Endodermal cell (in vitro differentiated cells): ENCODE results near the gene COL5A1. TPM values are rescaled to one million over a fixed set of nuclear protein-coding genes. Genes with fewer than 3 reads are reported as not detected.

Experiments used
- DNase-seq: peaks from one replicate; pipeline ENCODE4 v3.0.0-alpha.2; 2017
- H3K27ac ChIP-seq: 2 replicates; pipeline ENCODE4 v1.5.1; 2013; ENCODE audit warnings: mild to moderate bottlenecking, low read depth, low read length, moderate library complexity
- H3K27me3 ChIP-seq: 2 replicates; pipeline ENCODE4 v1.6.1; 2013; ENCODE audit warnings: mild to moderate bottlenecking, low read length, moderate library complexity; ENCODE audit not compliant: insufficient read depth, control insufficient read depth, poor library complexity, severe bottlenecking
- H3K36me3 ChIP-seq: 2 replicates; pipeline ENCODE4 v1.7.0; 2013; ENCODE audit warnings: mild to moderate bottlenecking, low read length, moderate library complexity; ENCODE audit not compliant: control insufficient read depth, insufficient read depth
- H3K4me1 ChIP-seq: one replicate; pipeline ENCODE4 v1.7.0; 2013; ENCODE audit warnings: low read length; ENCODE audit not compliant: control insufficient read depth, insufficient read depth
- H3K4me3 ChIP-seq: 2 replicates; pipeline ENCODE4 v1.5.1; 2013; ENCODE audit warnings: mild to moderate bottlenecking, low read length, moderate library complexity
- H3K9ac ChIP-seq: 2 replicates; pipeline ENCODE4 v1.6.1; 2013; ENCODE audit warnings: mild to moderate bottlenecking, low read length, moderate library complexity; ENCODE audit not compliant: poor library complexity, severe bottlenecking; ENCODE audit errors: extremely low read depth
- H3K9me3 ChIP-seq: 2 replicates; pipeline ENCODE4 v1.6.1; 2013; ENCODE audit warnings: mild to moderate bottlenecking, low read length, moderate library complexity; ENCODE audit not compliant: control insufficient read depth
- H3K27ac Mint-ChIP-seq: 2 replicates; pipeline ENCODE4 v1.8.0; 2020; ENCODE audit warnings: mixed read lengths
- H3K27me3 Mint-ChIP-seq: 2 replicates; pipeline ENCODE4 v1.8.0; 2021; ENCODE audit warnings: mild to moderate bottlenecking, mixed read lengths; ENCODE audit not compliant: insufficient read depth
- H3K36me3 Mint-ChIP-seq: 2 replicates; pipeline ENCODE4 v1.8.0; 2020; ENCODE audit warnings: low read depth, mixed read lengths
- H3K4me1 Mint-ChIP-seq: 2 replicates; pipeline ENCODE4 v1.8.0; 2020; ENCODE audit warnings: mixed read lengths
- H3K4me3 Mint-ChIP-seq: 2 replicates; pipeline ENCODE4 v1.8.0; 2020; ENCODE audit warnings: mild to moderate bottlenecking, moderate library complexity, mixed read lengths
- H3K9me3 Mint-ChIP-seq: 2 replicates; pipeline ENCODE4 v1.8.0; 2020; ENCODE audit warnings: mild to moderate bottlenecking, mixed read lengths
- WGBS, 2 experiments: methylation state at CpG; one replicate each; pipeline versions ENCODE4 v1.1.5 to v1.1.7; 2013; ENCODE audit warnings: missing lambda C conversion rate in 2 of 2, mixed read lengths in 1 of 2; ENCODE audit not compliant: insufficient coverage in 1 of 2, insufficient read length in 1 of 2; 5-methylcytosine and 5-hydroxymethylcytosine counted together
- total RNA-seq, 2 donors: library from RNA; stranded (reverse); fragmentation: NEBNext Ultra II Directional in 1 of 2; extraction: Animal tissue kit (Norgen Biotek cat#: 25700) in 1 of 2; gene quantifications; 2 replicates in 1 of 2; 3 replicates in 1 of 2; pipeline ENCODE4 v1.2.1, GENCODE V29; 2021
- TF ChIP-seq, protein P1 (sequence below): fragments of 200-600 bp; sonication (generic); conservative IDR thresholded peaks from 2 replicates; pipeline ENCODE4 v1.5.0; 2021; ENCODE audit warnings: antibody characterized with exemption, mild to moderate bottlenecking

The COL5A1 gene
- total RNA-seq, 2 donors from 2014 or later = 65.3 to 76.6 TPM

DNA sequence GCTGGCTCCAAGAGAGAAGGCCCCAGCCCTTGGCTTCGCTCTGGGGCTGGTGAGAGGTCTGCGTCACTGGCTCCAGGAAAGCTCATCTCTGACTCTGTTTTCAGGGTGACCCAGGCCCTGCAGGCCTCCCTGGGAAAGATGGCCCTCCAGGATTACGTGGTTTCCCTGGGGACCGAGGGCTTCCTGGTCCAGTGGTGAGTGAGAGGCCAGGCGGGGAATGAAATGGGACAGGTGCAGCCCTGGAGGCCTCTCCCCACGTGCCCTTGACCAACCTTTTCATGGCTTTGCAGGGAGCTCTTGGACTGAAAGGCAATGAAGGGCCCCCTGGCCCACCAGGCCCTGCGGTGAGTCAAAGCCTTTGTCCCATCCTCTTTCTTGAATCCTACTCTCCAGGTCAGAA lies 163.3 kb downstream of the COL5A1 start:
- no peaks in the 10 kb centered on the region for H3K27me3 Mint-ChIP-seq
- H3K27ac Mint-ChIP-seq = no peak overlapping the region
- H3K9me3 Mint-ChIP-seq = no peaks in the 10 kb centered on the region
- no peaks in the 10 kb centered on the region for H3K27me3 ChIP-seq
- TF ChIP-seq, protein P1, sequence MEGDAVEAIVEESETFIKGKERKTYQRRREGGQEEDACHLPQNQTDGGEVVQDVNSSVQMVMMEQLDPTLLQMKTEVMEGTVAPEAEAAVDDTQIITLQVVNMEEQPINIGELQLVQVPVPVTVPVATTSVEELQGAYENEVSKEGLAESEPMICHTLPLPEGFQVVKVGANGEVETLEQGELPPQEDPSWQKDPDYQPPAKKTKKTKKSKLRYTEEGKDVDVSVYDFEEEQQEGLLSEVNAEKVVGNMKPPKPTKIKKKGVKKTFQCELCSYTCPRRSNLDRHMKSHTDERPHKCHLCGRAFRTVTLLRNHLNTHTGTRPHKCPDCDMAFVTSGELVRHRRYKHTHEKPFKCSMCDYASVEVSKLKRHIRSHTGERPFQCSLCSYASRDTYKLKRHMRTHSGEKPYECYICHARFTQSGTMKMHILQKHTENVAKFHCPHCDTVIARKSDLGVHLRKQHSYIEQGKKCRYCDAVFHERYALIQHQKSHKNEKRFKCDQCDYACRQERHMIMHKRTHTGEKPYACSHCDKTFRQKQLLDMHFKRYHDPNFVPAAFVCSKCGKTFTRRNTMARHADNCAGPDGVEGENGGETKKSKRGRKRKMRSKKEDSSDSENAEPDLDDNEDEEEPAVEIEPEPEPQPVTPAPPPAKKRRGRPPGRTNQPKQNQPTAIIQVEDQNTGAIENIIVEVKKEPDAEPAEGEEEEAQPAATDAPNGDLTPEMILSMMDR = no peak
- H3K4me1 ChIP-seq = no peaks in the 10 kb centered on the region
- no peak overlapping the region for H3K4me3 Mint-ChIP-seq
- H3K36me3 Mint-ChIP-seq = peaks cover 19% of the 10 kb centered on the region
- no peak overlapping the region for H3K27ac ChIP-seq
- H3K4me1 Mint-ChIP-seq = no peaks in the 10 kb centered on the region
- no peak overlapping the region for H3K4me3 ChIP-seq
- no peak for DNase-seq
- H3K9me3 ChIP-seq = no peaks in the 10 kb centered on the region
- 93 to 95% methylated on average over 6 to 7 of the region's 7 CpGs for WGBS, 2 experiments
- H3K9ac ChIP-seq = no peak overlapping the region
- H3K36me3 ChIP-seq = peaks cover 6% of the 10 kb centered on the region

DNA sequence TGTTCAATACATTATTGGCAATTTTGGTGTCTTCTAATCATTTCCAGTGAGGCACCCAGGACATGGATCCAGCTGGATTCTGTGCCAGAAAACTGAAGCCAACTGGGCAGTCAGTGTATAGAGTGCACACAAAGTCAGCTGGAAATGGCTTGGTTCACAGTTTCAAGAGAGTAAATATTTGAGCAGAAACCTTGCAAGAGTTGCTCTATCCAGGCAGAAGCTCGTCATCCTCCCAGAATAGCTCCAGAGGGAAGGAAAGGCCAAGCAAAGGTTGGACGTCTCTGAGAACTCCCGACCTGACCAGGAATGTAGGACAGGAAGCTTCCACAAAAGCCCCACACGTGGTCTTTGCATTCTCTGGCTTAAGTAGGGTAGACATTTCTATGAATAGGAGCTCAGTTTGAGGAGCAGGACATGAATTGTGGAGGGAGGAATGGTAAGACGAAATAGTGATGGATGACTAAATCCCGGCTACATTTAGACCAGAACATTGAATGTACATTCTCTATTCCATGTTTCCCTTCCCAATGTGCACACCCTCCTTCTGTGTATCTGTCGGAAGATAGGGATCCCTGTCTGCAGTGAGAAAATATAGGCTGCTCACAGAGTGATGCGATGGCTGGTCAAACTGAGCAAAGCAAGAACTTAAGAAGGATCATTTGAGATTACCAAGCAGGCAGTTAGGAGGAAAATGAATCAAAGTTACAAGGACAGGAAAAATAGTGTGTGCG lies 166.3 kb downstream of the COL5A1 start:
- Histone ChIP-seq H3K4me1 (no peaks in the 10 kb centered on the region), H3K27me3 (no peaks in the 10 kb centered on the region), H3K9ac (no peak overlapping the region), H3K36me3 (peaks cover 11% of the 10 kb centered on the region), H3K9me3 (no peaks in the 10 kb centered on the region), H3K4me3 (no peak overlapping the region), H3K27ac (no peak overlapping the region)
- Mint-ChIP-seq H3K27ac (no peak overlapping the region), H3K27me3 (no peaks in the 10 kb centered on the region), H3K4me1 (peaks cover 3% of the 10 kb centered on the region), H3K36me3 (peaks cover 22% of the 10 kb centered on the region), H3K9me3 (no peaks in the 10 kb centered on the region), H3K4me3 (no peak overlapping the region)
- DNase-seq = no peak
- WGBS, 2 experiments = 81 to 90% methylated on average over 7 to 9 of the region's 9 CpGs
- TF ChIP-seq, protein P1 = no peak

DNA sequence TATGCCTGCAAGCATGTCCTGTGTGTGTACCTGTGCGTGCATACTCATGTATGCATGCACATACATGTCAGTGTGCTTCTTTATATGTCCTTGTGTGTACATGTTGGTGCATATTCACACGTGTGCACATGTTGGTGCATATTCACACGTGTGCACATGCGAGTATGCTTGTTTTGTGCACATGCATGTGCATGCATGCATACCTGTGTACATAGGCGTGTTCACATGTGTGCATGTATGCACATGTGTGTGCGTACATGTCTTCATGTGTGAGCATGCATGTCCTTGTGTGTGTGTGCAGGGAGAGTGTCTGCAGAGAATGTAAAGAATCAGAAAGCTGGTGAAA lies 166.8 kb downstream of the COL5A1 start:
- 93 to 96% methylated on average over 6 of the region's 6 CpGs for WGBS, 2 experiments
- Histone ChIP-seq H3K36me3 (peaks cover 13% of the 10 kb centered on the region), H3K4me3 (no peak overlapping the region), H3K27ac (no peak overlapping the region), H3K9me3 (no peaks in the 10 kb centered on the region), H3K27me3 (no peaks in the 10 kb centered on the region), H3K4me1 (no peaks in the 10 kb centered on the region), H3K9ac (no peak overlapping the region)
- Mint-ChIP-seq H3K27me3 (no peaks in the 10 kb centered on the region), H3K36me3 (peaks cover 23% of the 10 kb centered on the region), H3K27ac (no peak overlapping the region), H3K9me3 (no peaks in the 10 kb centered on the region), H3K4me1 (peaks cover 3% of the 10 kb centered on the region), H3K4me3 (no peak overlapping the region)
- no peak for DNase-seq
- TF ChIP-seq, protein P1 = no peak
